Thymus (tissue), 11 donors: ENCODE measurements around the gene CACNA1E. TPM values are rescaled to one million over a fixed set of nuclear protein-coding genes. Genes with fewer than 3 reads are reported as not detected.

Experiments used
- DNase-seq, 9 donors: peaks; one replicate each; pipeline ENCODE4 v3.0.0-alpha.2; 2013; ENCODE audit warnings: low spot score in 9 of 9, low read depth in 6 of 9, missing footprints in 1 of 9
- H3K27ac ChIP-seq, 2 donors: one replicate each; pipeline ENCODE4 v1.5.1; 2013; ENCODE audit warnings: control low read depth in 1 of 2, low read depth in 1 of 2, low read length in 1 of 2, mild to moderate bottlenecking in 1 of 2, moderate library complexity in 1 of 2
- H3K27me3 ChIP-seq, 2 donors: one replicate each; pipeline ENCODE4 v1.5.1; 2013; ENCODE audit warnings: low read length in 1 of 2; ENCODE audit not compliant: control insufficient read depth in 2 of 2, insufficient read depth in 1 of 2
- H3K36me3 ChIP-seq, 2 donors: one replicate each; pipeline ENCODE4 v1.5.1; 2013; ENCODE audit warnings: low read length in 1 of 2, mild to moderate bottlenecking in 1 of 2, moderate library complexity in 1 of 2; ENCODE audit not compliant: control insufficient read depth in 2 of 2, insufficient read depth in 2 of 2
- H3K4me1 ChIP-seq, 2 donors: one replicate each; pipeline ENCODE4 v1.5.1; 2013; ENCODE audit warnings: low read length in 2 of 2; ENCODE audit not compliant: control insufficient read depth in 2 of 2, insufficient read depth in 2 of 2
- H3K4me3 ChIP-seq, 2 donors: one replicate each; pipeline ENCODE4 v1.5.1; 2013; ENCODE audit warnings: low read length in 2 of 2, control low read depth in 1 of 2, mild to moderate bottlenecking in 1 of 2
- H3K9me3 ChIP-seq, 2 donors: one replicate each; pipeline ENCODE4 v1.5.1; 2013; ENCODE audit warnings: low read length in 1 of 2, mild to moderate bottlenecking in 1 of 2; ENCODE audit not compliant: control insufficient read depth in 2 of 2, insufficient read depth in 1 of 2
- WGBS: extraction: QIAGEN DNeasy Blood & Tissue Kit; methylation state at CpG from one replicate; pipeline ENCODE4 v1.1.7; 2013; 5-methylcytosine and 5-hydroxymethylcytosine counted together
- polyA plus RNA-seq: library from polyadenylated mRNA; stranded (reverse); fragments of 200-250 nt; gene quantifications from one replicate; pipeline ENCODE4 v1.2.3, GENCODE V29; 2013
- total RNA-seq: library from RNA; stranded (reverse); fragments of 120-200 nt; gene quantifications from one replicate; pipeline ENCODE4 v1.2.4, GENCODE V29; 2013
- donor health status: healthy.

CACNA1E gene
- total and polyA plus RNA-seq, 2 donors, result 0.05 to 0.09 TPM

DNA sequence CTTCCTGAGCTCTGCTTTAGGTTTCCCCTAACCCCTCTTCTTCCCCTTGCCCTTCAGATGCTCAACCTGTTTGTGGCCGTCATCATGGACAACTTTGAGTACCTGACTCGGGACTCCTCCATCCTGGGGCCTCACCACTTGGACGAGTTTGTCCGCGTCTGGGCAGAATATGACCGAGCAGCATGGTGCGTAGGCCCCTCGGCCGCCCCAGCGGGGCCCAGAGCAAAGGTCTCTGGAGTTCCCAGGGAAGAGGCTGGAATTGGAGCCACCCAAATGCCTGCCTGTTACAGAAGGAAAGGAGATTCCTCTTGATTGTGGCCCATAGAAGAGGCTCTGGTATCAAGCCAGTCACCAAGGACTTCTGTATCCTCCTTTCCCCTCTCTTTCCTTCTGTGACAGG is 292.7 kb downstream of the CACNA1E start:
- Histone ChIP-seq H3K9me3 (no peaks in the 10 kb centered on the region), H3K4me3 (no peak overlapping the region), H3K27ac (no peak overlapping the region), H3K27me3 (no peaks in the 10 kb centered on the region), H3K4me1 (no peaks in the 10 kb centered on the region), H3K36me3 (no peaks in the 10 kb centered on the region)
- no peak for DNase-seq
- 94% methylated on average over 10 of the region's 10 CpGs for WGBS

DNA sequence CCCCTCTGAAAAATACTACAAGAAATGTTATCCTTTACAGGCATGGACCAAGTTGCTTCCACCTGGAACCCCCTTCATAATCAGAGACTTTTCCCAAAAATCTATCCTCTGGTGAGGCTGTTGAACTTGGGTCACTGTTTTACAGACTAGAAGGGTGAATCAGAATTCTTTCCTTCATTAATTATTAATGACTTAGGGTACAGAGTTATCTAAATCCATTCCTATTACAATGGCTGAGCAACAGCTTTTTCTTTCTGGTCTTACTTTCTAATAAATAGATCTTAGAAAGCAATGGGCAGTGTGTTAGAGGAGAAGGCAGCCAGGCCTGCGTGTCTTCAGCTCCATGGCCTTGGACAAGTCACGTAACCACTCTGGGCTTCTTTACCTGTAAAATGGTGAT is 294.0 kb downstream of the CACNA1E start:
- no peaks in the 10 kb centered on the region for H3K4me1 ChIP-seq
- H3K9me3 ChIP-seq, result no peaks in the 10 kb centered on the region
- no peak overlapping the region for H3K27ac ChIP-seq
- no peak overlapping the region for H3K4me3 ChIP-seq
- 89% methylated on average over 2 of the region's 2 CpGs for WGBS
- no peak for DNase-seq
- no peaks in the 10 kb centered on the region for H3K27me3 ChIP-seq
- no peaks in the 10 kb centered on the region for H3K36me3 ChIP-seq

DNA sequence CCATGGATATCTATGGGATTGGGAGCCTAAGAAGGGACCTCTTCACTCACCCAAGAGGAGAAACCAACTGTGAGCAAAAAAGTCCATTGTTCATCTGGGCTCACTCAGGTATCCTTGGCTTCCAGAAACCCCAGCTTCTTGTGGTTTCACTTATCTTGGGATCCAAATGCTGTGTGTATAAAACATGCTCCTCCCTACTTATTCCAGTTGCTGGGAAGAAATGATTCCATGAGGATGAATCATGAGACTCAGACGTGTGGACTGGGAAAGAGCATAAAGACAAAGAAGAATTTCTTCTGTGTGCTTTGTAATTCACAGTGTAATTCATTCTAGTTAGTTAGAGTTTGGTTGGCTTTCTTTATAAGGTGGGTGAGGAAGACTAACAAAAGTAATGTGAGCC is 294.5 kb downstream of the CACNA1E start:
- 86% methylated on average over 1 of the region's 1 CpG for WGBS
- Histone ChIP-seq H3K36me3 (no peaks in the 10 kb centered on the region), H3K4me3 (no peak overlapping the region), H3K4me1 (no peaks in the 10 kb centered on the region), H3K27ac (no peak overlapping the region), H3K9me3 (no peaks in the 10 kb centered on the region), H3K27me3 (no peaks in the 10 kb centered on the region)
- DNase-seq, result no peak

DNA sequence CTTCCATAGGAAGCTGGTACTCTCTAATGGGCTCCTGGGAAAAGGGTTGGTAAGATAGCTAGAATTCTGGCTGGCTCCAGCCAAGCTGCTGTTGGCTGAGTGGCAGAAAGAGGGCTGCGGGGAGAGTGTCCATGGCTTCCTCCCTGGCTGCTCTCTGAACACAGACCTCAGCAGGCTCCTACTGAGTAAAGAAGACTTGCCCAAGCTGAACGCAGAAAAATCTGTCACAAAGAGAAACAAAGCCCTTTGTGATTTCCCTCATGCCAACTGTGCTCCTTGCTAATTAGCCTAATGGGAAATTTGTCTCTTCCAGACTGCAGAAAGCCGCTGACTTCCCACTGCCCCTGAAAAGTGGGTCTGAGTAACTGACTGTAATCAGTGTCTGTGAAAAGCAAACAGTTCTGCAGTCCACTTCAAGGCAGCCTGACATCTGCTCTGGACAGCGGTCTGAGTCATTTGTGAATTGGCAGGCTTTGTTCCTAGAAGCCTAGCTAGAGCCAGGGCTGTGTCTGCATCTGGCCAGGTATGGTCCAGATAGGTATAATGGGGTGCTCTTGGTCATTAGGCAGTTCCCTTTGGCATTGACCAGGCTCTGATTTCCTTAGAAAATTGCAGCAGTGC is 295.4 kb downstream of the CACNA1E start:
- H3K27ac ChIP-seq, result no peak overlapping the region
- no peaks in the 10 kb centered on the region for H3K9me3 ChIP-seq
- 76% methylated on average over 4 of the region's 4 CpGs for WGBS
- no peak overlapping the region for H3K4me3 ChIP-seq
- no peaks in the 10 kb centered on the region for H3K4me1 ChIP-seq
- H3K27me3 ChIP-seq, result no peaks in the 10 kb centered on the region
- H3K36me3 ChIP-seq, result no peaks in the 10 kb centered on the region
- no peak for DNase-seq

DNA sequence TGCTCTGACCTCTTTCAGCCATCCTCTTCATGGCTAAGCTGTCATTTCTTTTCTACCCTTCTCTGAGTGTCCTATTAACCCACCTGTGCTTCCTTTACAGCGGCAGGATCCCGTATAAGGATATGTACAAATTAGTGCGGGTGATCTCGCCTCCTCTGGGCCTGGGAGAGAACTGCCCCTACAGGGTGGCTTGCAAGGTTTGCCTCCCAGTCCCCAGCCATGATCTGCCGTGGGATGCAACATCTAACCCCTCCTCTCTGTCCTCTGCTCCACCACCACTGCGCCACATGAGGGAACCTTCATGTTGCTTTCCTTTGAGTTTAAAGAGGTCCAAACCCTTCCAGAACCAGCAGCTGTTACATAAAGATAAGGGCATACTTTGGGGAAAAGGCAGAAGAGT is 296.0 kb downstream of the CACNA1E start:
- Histone ChIP-seq H3K9me3 (no peaks in the 10 kb centered on the region), H3K36me3 (no peaks in the 10 kb centered on the region), H3K27ac (no peak overlapping the region), H3K4me1 (no peaks in the 10 kb centered on the region), H3K27me3 (no peaks in the 10 kb centered on the region), H3K4me3 (no peak overlapping the region)
- 89% methylated on average over 6 of the region's 6 CpGs for WGBS
- no peak for DNase-seq

DNA sequence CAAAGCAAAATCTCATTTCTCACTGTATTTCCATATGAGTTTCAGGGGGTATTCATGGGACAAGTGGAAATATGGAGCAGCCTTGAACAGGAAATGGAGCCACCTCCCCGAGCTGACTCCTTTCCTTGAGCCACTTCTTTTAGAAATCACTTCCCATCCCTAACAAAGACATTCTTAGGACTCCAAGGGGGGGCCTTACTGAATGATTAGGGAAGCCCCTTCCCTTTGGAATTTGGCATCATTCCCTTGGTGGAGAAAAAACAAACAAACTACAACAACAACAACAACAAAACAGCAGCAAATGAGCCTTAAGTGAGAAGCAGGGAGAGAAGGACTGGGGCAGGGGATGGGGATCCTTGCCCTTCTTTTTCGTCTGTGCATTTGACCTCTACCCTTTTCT is 299.9 kb downstream of the CACNA1E start:
- no peaks in the 10 kb centered on the region for H3K27me3 ChIP-seq
- no peak overlapping the region for H3K4me3 ChIP-seq
- no peaks in the 10 kb centered on the region for H3K9me3 ChIP-seq
- 53% methylated on average over 2 of the region's 2 CpGs for WGBS
- no peaks in the 10 kb centered on the region for H3K4me1 ChIP-seq
- H3K27ac ChIP-seq, result no peak overlapping the region
- no peak for DNase-seq
- H3K36me3 ChIP-seq, result no peaks in the 10 kb centered on the region

DNA sequence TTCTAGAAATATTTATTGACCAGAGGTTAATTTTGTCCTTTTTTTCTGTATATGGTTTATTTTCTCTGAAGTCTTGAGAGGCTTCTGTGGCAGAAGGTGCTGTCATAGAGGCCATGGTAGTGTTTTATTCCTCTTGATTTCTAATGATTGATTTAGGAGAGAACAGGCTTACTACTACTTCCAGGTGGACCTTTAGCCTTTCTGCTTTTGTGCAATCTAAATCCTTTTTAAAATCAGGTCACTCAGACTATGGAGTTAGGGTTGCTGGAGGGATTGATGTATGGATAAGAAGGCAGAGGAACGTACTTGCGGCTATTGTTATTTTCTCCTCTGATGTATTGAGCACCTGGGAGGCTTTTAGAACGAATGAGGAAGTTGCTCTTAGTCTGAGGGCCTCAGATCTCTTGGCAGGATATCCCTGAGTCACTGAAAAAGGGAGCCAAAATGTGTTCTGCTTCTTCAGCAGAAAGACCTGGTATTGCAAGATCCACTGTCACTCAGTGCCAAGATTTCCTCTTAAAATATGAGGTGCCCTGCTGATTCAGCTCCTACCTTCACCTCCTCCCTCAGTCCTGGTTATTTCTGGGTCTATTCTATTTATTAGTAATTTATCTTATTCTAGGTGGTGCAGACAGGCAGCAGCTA is 300.8 kb downstream of the CACNA1E start:
- Histone ChIP-seq H3K36me3 (no peaks in the 10 kb centered on the region), H3K4me3 (no peak overlapping the region), H3K9me3 (no peaks in the 10 kb centered on the region), H3K27me3 (no peaks in the 10 kb centered on the region), H3K27ac (no peak overlapping the region), H3K4me1 (no peaks in the 10 kb centered on the region)
- DNase-seq, result no peak
- 9% methylated on average over 3 of the region's 3 CpGs for WGBS

DNA sequence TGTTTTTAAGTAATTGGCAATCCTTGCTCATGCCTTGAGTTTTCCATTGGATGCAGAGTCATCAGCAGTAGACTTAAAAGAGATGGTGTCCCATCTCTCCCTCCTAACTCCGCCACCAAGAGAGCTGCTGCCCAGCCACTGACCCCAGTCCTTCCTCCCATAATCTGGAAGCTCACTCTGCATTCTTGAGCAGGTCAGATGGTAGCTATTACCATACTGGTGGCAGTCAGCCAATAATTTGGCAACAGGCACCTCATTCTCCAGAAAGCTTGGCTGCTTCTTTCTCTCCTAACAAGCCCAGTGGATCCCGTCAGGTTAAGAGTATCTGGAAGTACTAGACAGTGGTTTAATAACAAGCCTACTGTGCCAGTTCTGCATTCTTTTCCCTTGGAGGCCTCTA is 306.1 kb downstream of the CACNA1E start:
- H3K27ac ChIP-seq, result no peak overlapping the region
- no peak for DNase-seq
- H3K4me3 ChIP-seq, result no peak overlapping the region
- no peaks in the 10 kb centered on the region for H3K27me3 ChIP-seq
- H3K9me3 ChIP-seq, result no peaks in the 10 kb centered on the region
- 91% methylated on average over 2 of the region's 2 CpGs for whole genome bisulfite sequencing
- no peaks in the 10 kb centered on the region for H3K4me1 ChIP-seq
- no peaks in the 10 kb centered on the region for H3K36me3 ChIP-seq

DNA sequence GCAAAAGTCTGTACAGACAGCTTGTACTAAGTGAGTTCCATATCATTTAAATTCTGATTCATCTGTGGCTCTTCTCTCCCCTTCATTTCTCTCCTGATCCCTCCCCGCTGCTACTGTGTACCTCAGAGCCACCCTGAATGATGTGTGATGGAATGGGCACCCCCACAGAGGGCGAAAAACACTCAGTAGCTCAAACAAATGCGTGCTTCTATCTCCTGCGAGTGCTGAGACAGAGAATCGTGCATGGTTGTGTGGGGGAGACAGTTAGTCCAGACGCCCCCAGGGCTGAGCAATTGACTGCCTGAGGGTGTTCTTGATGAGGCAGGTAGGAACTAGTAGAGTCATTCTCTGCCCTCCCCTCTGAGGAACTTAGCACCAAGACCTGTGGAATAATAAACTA is 308.4 kb downstream of the CACNA1E start:
- WGBS, result 88% methylated on average over 6 of the region's 6 CpGs
- no peaks in the 10 kb centered on the region for H3K9me3 ChIP-seq

More for the DNA sequence above, 308.4 kb downstream of the CACNA1E start:
- no peak for DNase-seq
- no peak overlapping the region for H3K27ac ChIP-seq
- H3K4me3 ChIP-seq, result no peak overlapping the region
- no peaks in the 10 kb centered on the region for H3K4me1 ChIP-seq
- no peaks in the 10 kb centered on the region for H3K36me3 ChIP-seq
- H3K27me3 ChIP-seq, result no peaks in the 10 kb centered on the region
